Left colon (tissue), 2 donors: Measurements from ENCODE around the gene TOR1AIP2. TPM values are rescaled to one million over a fixed set of nuclear protein-coding genes. Genes with fewer than 3 reads are reported as not detected.

ENCODE experiments used
- ATAC-seq: fragments of 200-7000 bp; cut with Tn5 transposase; one replicate; pipeline ENCODE4 v1.9.1; 2020; ENCODE audit warnings: mild to moderate bottlenecking, moderate library complexity
- DNase-seq, 2 donors: peaks; one replicate each; pipeline ENCODE4 v3.0.0-alpha.2; 2020
- intact Hi-C, 2 donors: fragments of 100-400 bp; cut with DNase I in 1 of 2; cut with micrococcal nuclease in 1 of 2; formaldehyde crosslinking; loops; one replicate each; pipeline versions ENCODE4 v1.11.2 to v1.14.0; 2022; cut with DNase I, micrococcal nuclease
- total RNA-seq, 2 donors: library from RNA; stranded (reverse); fragmentation: NEBNext Ultra II Directional; extraction: Animal tissue kit (Norgen Biotek cat#: 25700); gene quantifications; one replicate each; pipeline ENCODE4 v1.2.1, GENCODE V29; 2021
- donor health status: DM: no; HTN: no; CAD: no.
- donor health status: DM: yes; HTN: yes; CAD: no.

The TOR1AIP2 gene
- total RNA-seq, 2 donors from 2014 or later, result 65.0 to 87.8 TPM

- DNase-seq (no peak), ATAC-seq (no peak)
- intact Hi-C loops, result no loop called here
Observed at GRCh38 chr1:179794146-179794545, 83.5 kb downstream of the TOR1AIP2 start.

- no peak for ATAC-seq
- no peak for DNase-seq
- intact Hi-C loops, result no loop called here
Observed at GRCh38 chr1:179793281-179793680, 84.3 kb downstream of the TOR1AIP2 start.

Other genes with a start within 250 kb of the TOR1AIP2 start
- gene FAM163A, start 134.5 kb downstream of the TOR1AIP2 start, total RNA-seq, result under 1 TPM; 0.15 to 0.61 TPM
- gene TOR1AIP1, start 4.5 kb upstream of the TOR1AIP2 start, total RNA-seq, result 10 to 100 TPM; 22.9 to 32.7 TPM
- gene CEP350, start 77.0 kb upstream of the TOR1AIP2 start, total RNA-seq, result 10 to 100 TPM; 47.7 to 49.7 TPM